ENCODE results near the gene ELMO3.

ELMO3 gene

DNA sequence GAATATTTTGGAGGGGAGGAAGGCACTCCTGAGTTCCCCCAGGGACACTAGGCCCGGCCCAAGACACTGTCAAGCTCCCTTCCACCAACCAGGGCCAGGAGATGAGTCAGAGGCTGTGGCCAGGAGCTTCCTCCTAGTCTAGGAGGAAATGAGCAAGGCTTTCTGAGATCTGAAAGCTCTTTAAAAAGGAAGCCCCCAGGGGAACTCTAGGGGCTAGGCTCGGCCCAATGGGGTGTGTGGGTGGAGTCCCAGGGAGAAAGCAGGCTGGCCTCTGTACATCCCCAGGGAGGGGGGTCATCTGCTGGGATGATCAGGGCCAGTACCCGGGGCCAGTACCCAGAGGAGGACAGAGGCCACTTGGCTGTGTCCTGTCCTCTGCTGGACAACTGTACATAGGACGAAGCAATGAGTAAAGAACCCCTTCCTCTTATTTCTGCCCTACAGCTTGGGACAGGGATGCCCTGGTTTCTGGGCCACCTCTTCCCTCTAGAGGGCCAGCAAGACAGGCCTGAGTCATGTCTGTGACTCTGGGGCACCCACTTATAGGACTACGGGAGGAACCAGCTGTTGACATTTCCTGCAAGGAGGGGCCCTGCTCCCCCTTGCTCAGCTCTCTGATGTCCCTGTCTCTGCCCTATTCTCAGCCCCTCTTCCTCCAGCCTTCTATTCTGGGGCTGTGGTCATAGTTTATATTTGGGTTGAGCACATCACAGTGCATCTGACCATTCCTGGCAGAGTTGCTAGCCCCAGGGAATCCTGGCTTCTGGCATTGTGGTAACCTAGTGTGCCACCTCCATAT, 45.7 kb downstream of the ELMO3 start:
- DNase-seq, result peak; percentile 73

DNA sequence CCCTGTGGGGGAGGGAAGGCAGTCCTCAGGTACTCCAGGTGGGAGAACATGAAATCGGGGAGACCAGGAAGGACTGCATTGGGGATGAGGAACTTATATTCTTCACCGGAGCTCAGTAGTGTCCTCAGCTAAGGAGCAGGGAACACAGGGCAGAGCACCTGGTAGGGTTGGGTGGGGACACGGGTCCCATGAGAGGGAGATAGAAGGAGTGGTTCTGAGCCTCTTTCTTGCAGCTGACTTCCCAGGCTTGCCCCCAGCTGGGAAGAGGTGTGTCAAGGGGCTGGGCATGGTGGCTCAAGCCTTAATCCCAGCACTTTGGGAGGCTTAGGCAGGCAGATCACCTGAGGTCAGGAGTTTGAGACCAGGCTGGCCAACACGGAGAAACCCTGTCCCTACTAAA, 46.3 kb downstream of the ELMO3 start:
- no peak for DNase-seq

DNA sequence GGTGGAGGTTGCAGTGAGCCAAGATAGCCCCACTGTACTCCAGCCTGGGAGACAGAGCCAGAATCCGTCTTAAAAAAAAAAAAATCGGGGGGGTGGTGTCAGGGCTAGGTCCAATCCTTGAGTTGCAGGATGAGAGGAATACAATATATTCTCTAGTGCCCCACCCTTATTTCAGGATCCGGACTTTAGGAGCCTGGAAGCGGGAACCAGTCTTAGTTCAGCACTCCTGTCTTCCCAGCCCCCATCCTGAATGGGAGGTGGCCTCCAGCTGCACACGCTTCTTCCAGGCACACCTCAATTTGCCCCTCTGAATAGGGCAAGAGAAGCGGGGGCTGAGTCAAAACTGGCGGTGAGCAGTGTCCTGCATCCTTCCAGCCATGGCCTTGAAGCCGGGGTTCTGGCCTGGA, 46.7 kb downstream of the ELMO3 start:
- no peak for DNase-seq

DNA sequence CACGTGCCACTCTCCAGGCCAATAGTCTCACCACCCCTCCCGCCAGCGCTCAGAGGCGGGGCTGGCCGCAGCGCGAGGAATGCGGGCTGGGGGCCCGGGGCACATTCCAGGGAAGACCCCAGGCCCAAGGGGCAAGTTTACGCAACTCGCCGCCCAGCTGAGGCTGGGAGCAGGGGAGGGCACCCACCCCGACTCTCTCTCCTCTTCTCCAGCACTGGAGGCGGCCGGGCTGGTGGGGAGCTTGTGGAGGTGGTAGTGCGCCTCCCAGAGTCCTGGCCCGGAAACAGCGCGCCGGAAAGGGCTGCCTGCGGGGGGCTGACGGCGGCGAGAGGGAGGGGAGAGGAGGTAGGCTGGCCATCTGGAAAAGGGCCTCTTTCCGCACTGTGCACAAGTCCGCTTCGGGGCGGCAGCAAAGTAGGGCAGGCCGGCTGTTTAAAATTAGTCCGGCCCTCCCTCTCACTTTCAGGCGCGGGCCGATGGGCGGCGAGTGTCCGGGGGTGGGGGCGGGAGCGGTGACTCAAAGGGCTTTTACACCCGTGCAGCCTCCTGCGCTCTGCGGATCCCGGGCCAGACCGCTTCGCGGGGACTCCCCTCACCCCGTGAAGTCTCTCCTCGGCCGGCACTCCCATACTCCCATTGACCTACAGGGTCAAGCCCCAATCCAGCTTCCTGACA, 47.3 kb downstream of the ELMO3 start:
- DNase-seq, result peak; percentile 41

DNA sequence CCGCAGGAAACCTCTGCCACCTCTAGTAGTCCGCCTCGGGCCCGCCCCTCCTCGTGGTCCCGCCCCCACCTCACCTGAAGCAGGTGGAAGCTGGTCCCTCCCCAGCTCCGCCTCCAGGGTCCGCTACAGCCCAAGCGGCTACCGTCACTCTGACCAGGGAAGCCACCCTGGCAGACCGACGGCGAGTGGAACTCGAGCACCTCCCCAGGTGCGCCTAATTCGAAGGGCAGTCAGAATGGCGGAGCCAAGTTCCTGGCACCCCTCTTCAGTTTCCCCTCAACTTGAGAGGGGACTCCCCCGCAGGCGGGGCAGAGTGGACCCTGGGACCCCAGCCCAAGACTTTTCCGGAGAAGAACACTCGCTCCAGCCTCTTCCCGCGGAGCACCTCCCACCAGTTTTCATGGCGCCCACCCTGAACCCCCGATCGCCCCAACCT, 47.8 kb downstream of the ELMO3 start:
- DNase-seq, result peak; percentile 31

DNA sequence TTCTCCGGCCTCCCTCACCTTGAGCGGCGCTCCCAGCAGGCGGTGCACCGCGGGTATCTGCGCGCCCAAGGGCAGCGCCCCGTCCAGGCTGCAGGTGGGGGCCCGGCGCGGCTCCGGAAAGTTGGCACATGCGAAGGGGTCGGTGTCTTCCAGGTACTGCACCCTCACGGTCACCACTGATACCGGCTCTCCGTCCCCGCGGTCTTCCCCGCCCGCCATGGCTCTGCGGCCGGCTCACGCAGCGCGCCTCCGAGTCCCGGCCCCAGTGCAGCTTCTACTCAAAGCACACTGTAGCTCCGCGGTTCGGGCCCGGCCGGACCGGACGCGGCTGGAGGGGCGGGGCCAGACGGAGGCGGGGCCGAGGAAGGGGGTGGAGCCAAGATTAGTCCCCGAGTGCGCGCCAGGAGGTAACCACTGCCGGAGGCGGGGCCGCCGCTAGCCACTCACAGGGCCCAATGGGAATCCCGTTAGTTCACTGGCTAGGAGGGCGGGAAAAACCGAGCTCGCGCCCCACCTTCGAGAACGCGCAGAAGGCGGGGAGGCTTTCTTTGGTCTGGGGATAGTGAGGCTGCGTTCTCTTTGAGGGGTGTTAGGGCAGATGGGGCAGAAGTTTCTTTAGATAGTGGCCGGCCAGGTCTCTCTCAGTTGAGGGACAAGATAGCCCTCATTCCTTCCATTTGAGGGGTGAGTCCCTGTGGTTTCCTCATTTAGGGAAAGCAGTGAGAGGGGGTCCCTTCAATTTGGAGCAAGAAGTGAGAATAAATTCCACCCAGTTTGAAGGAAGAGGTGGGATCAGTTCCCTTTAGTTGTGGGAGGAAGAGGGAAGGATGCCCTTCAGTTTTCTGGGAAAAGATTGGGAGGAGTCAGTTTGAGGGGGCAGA, 48.5 kb downstream of the ELMO3 start, which contains the start of gene FHOD1:
Gene FHOD1, minus strand, starts transcription at position 290 of the 881 bp plus-strand sequence. Its CDS starts 71 bp downstream, at position 219.
- DNase-seq, result peak; percentile 92

DNA sequence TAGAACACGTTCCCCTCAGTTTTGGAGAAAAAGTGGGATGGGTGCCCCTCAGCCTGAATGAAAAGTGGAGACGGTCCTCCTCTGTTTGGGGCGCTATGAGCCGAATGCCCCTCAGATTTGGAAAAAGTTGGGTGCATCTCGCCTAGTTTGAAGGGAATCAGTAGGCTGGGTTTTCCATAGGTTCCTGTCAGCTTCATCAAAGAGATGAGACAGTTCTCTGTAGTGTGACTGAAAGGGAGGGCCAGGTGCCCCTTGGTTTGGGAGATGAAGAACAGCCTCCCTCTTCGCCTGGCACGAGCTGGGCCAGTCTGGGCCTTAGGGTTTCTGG, 49.1 kb downstream of the ELMO3 start:
- DNase-seq, result no peak

DNA sequence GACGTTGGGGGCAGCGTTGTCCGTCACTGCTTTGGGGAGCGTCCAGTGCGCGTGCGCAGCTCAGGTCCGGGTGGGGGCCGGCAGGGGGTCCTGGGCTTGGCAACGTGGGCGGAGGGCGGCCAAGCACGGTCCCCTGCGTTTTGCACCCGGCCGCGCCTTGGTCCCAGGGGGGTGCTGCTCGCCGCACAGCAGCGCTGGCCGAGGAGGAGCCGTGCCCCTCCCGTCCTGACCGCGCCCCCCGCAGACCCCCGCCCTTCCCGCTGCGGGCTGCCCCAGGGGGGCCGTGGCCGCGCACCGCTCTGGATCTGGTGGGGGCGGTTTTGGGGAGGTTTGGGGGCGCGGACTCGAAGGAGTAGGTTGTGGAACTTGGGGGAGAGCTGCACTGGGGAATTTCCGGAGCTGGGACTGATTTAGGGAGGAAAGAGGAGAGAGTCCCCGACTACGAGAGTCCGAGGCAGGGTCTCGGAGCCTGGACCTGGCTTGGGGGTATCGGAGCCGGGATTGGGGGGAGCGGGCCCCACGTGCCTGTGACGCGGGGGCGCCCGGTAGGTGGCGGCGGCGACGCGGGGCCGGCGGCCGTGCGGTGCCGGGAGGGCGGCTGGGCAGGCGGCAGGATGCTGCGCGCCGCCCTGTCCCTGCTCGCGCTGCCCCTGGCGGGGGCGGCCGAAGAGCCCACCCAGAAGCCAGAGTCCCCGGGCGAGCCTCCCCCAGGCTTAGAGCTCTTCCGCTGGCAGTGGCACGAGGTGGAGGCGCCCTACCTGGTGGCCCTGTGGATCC, 49.7 kb downstream of the ELMO3 start, which contains the start of gene SLC9A5:
Gene SLC9A5, plus strand, starts transcription at position 579 of the 777 bp plus-strand sequence. Its CDS starts 36 bp downstream, at position 615.
- no peak for DNase-seq

DNA sequence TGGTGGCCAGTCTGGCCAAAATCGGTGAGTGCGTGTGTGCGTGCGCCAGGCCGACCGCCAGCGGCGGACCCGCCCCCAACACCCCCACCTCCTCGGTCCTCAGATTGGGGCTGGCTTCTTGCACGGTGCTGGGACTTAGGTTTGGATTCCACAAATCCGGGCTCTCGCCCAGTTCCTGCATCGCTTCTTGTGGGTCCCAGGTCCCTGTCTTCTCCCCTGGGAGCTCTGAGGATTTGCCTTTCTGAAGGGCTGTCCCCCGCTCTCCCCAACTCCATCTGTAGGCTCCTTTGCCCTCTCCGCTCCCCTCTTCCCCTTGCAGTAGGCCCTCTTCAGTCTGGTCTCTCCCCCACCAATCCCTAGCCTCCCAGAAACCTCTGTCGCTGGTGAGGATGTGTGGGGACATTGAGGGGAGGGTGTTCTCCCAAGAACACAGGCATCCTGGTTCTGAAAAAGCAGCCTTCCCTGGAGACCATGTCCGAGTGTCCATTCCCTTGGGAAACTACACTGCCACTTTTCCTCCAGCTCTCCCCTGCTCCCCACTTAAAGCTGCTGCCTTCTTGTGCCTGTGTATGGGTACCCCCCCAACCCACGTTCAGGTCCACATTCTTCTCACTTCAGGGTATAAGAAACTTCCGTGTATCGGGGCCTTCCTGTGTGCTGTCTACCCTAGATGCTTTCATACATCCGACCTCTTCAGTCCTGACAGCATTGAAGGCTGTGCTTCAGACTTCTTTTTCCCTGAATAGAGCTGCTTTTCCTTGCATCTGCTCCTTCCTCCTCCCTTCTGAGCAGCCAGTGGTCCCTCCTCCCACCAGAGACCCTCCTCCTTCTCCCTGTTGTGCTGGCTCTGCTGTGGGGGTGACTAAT, 50.5 kb downstream of the ELMO3 start:
- no peak for DNase-seq

DNA sequence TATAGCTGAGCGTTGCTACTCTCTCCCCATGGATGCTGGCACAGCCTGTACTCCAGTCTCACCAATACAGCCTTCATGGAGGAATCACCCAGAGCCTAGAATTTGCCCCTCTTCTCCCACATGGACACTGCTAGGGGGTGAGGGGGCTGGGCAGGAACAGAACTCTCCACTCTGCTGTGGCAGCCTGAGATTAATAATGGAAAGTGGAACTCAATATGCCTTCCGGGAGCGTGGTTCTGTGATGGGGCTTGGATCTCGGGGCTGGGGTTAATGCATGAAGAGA, 51.1 kb downstream of the ELMO3 start:
- no peak for DNase-seq

DNA sequence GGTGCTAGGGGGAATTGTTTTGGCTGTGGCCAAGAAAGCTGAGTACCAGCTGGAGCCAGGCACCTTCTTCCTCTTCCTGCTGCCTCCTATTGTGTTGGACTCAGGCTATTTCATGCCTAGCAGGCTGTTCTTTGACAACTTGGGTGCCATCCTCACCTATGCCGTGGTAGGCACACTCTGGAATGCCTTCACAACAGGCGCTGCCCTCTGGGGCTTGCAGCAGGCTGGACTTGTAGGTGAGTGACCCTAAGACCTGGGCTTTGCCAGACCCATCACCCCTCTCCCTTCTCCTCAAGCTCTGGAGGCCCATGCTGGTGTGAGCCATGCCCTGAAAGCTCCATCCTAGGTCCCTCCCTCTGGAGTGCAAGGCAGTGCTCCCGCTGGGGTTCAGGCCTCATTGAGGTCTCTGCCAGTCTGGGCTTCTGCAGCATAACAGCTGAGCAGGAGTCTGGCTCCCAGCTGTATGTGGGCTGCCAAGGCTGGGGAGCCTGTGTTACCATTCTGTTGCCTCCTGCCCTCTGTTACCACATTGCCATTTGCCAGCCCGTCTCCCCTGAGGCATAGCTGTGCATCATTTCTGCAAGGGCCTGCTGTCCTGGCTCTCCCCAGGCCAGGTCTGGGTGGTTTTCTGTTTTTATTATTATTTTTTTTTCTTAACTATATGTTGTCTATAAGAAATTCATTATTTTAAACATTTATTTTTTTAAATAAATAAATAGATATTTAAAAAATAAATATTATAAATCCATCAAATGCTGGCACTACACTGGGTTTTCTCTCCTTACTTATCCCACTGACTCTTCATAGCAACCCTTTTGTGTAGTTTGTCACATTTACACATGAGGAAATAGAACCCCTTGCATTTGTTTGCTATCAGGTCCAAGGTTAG, 53.9 kb downstream of the ELMO3 start:
- no peak for DNase-seq

Data from effector CD4-positive, alpha-beta T cell (primary cell).